Osteocyte (in vitro differentiated cells): ENCODE results near the gene GIPC3. TPM values are rescaled to one million over a fixed set of nuclear protein-coding genes. Genes with fewer than 3 reads are reported as not detected.
"Not testable (repeated sequence)": the region's sequence is repeated elsewhere in the genome, so short reads cannot be mapped to it uniquely, and the experiment has no call there.

Experiments used
- DNase-seq: peaks from one replicate; pipeline ENCODE4 v3.0.0; 2021; ENCODE audit warnings: mixed read lengths; ENCODE audit not compliant: unreplicated experiment; ENCODE audit errors: extremely low spot score
- H3K27ac Mint-ChIP-seq: one replicate; pipeline ENCODE4 v1.8.0; 2021; ENCODE audit warnings: mild to moderate bottlenecking, mixed read lengths; ENCODE audit not compliant: unreplicated experiment
- H3K27me3 Mint-ChIP-seq: one replicate; pipeline ENCODE4 v1.8.0; 2021; ENCODE audit warnings: mixed read lengths; ENCODE audit not compliant: unreplicated experiment
- H3K36me3 Mint-ChIP-seq: one replicate; pipeline ENCODE4 v1.8.0; 2021; ENCODE audit warnings: mixed read lengths; ENCODE audit not compliant: unreplicated experiment
- H3K4me1 Mint-ChIP-seq: one replicate; pipeline ENCODE4 v1.8.0; 2021; ENCODE audit warnings: mixed read lengths; ENCODE audit not compliant: unreplicated experiment
- H3K4me3 Mint-ChIP-seq: one replicate; pipeline ENCODE4 v1.8.0; 2021; ENCODE audit warnings: mild to moderate bottlenecking, moderate library complexity, mixed read lengths; ENCODE audit not compliant: unreplicated experiment
- H3K9me3 Mint-ChIP-seq: one replicate; pipeline ENCODE4 v1.8.0; 2021; ENCODE audit warnings: mixed read lengths; ENCODE audit not compliant: unreplicated experiment
- total RNA-seq: library from RNA; stranded (reverse); gene quantifications from 2 replicates; pipeline ENCODE4 v1.2.1, GENCODE V29; 2021
- TF ChIP-seq, protein P1 (sequence below): fragments of 200-600 bp; sonication (generic); IDR thresholded peaks from 2 replicates; pipeline ENCODE4 v1.5.0; 2021; ENCODE audit warnings: antibody characterized with exemption, mild to moderate bottlenecking, moderate library complexity

The GIPC3 gene
- total RNA-seq, 1 donor from 2014 or later = 0.67 TPM

DNA sequence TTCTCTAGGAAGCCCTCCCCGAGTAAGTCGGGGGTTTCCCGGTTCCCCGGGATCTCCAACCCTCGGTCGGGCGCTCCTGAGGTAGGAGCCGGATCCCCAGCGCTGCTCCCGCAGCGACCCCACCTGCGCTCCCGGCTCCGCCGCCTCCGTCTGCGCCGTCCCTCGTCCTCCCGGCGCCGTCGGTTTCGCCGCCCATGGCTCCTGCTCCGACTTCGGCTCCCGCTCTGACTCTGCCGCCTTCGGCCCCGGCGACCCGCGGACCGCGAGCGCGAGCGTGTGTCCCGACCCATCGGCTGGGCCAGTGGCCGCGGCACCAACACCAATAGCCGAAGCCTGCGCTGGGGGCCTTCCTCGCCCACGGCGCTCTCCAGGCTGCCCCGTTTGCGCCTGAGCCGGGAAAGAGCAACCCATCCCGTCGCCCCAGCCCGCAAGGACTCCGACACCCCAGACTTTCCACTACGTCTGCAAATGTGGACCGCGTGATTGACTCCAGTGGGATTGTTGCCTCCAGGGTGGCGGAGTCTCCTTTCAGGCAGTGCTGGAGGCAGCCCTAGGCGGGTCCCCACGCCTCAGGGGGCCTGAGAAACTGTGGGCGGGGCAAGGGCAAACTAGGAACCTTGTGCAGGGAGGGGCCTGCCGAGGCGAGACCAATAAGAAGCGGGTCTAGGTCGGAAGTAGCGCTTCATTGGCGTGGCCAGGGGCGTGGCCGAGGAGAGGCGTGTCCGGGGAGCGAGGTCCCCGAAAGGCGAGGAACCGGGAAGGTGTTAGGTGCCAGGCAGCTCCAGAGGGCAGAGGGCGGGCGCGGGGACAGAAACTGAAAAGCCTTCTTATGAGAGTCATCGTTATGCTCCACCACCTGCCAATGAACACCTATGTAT, 41.4 kb downstream of the GIPC3 start, which contains the start of gene CACTIN:
Gene CACTIN (minus strand): TSS at position 318 of the 878 bp plus-strand sequence. CDS start 28 bp downstream, at position 290.
- Mint-ChIP-seq H3K36me3 (peaks cover 6% of the 10 kb centered on the region), H3K4me3 (peak within 1 kb of the TSS; percentile 98), H3K27me3 (no peaks in the 10 kb centered on the region), H3K27ac (peak within 1 kb of the TSS; percentile 98), H3K9me3 (no peaks in the 10 kb centered on the region), H3K4me1 (peaks cover 27% of the 10 kb centered on the region)
- peak; percentile 99 for DNase-seq
- TF ChIP-seq, protein P1, sequence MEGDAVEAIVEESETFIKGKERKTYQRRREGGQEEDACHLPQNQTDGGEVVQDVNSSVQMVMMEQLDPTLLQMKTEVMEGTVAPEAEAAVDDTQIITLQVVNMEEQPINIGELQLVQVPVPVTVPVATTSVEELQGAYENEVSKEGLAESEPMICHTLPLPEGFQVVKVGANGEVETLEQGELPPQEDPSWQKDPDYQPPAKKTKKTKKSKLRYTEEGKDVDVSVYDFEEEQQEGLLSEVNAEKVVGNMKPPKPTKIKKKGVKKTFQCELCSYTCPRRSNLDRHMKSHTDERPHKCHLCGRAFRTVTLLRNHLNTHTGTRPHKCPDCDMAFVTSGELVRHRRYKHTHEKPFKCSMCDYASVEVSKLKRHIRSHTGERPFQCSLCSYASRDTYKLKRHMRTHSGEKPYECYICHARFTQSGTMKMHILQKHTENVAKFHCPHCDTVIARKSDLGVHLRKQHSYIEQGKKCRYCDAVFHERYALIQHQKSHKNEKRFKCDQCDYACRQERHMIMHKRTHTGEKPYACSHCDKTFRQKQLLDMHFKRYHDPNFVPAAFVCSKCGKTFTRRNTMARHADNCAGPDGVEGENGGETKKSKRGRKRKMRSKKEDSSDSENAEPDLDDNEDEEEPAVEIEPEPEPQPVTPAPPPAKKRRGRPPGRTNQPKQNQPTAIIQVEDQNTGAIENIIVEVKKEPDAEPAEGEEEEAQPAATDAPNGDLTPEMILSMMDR = no peak

DNA sequence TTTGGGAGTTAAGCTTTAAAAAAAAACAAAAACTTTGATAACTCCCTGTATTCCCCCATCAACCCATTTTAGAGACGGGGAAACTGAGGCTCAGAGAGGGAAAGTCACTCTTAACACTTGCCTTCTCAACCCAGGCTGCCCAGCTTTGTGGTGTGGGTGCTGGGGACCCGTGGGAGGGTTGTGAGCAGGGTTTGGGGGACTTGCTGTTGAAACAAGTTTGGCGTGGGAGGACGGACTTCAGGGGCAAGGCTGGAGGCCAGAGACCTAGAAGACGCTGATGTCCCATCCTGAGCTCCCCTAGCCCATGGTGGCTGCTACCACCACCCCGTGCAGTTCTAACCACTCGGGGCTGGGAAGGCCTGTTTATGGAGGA, 42.1 kb downstream of the GIPC3 start:
- DNase-seq = no peak
- TF ChIP-seq, protein P1 = no peak
- Mint-ChIP-seq H3K36me3 (peaks cover 4% of the 10 kb centered on the region), H3K4me3 (peak overlapping the region; percentile 98), H3K4me1 (peaks cover 27% of the 10 kb centered on the region), H3K27ac (peak overlapping the region; percentile 98), H3K9me3 (no peaks in the 10 kb centered on the region), H3K27me3 (no peaks in the 10 kb centered on the region)

DNA sequence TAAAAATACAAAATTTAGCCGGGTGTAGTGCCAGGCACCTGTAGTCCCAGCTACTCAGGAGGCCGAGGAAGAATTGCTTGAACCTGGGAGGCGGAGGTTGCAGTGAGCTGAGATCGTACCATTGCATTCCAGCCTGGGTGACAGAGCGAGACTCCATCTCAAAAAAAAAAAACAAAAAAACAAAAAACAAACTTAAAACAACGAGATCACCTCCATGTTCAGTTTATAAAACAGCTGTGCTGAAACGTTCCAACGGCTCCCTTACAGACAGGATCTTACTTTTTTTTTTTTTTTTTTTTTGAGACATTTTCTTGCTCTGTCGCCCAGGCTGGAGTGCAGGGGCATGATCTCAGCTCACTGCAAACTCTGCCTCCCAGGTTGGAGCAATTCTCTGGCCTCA, 43.5 kb downstream of the GIPC3 start:
- H3K4me3 Mint-ChIP-seq, DNase-seq, H3K36me3 Mint-ChIP-seq, H3K27ac Mint-ChIP-seq, H3K9me3 Mint-ChIP-seq, H3K27me3 Mint-ChIP-seq: not testable (repeated sequence)
- H3K4me1 Mint-ChIP-seq = peaks cover 27% of the 10 kb centered on the region

DNA sequence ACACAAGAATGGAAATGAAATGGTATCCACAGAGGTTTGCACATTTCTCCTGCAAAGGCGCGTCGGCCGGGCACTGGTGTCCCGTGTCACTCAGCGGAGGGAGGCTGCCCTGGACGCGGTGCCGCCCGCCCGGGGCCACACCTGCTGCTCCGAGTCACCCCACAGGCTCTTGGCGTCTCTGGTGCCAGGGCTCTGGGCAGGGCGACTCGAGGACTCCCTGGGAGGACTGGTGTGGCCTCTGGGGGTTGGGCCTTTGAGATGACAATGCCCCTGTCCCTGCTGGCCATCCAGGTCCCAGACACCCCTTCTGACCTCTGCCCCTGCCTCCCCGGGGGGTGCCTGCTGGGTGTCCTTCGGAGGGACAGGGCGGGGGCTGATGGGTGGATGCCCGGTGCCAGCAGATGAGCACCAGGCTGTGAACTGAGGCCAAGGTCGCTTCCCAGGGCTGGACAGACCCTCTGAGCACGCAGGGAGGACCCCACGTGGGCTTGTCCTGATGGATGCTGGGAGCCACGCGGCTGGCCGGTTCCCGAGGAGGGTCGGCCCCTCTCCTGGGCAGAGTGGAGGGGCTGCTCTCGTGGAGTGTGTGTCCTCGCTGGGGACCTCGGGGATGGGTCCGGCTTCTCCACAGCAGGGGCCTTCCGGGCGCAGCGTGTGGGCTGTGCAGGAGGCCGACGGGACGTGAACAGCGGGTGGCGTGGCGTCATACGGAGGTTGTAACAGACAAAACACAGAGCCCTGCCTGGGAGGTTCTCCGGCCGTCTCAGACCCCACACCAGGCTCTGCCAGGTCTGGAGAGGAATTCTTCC, 46.0 kb downstream of the GIPC3 start:
- peaks cover 6% of the 10 kb centered on the region for H3K4me1 Mint-ChIP-seq
- H3K9me3 Mint-ChIP-seq = no peaks in the 10 kb centered on the region
- no peak overlapping the region for H3K27ac Mint-ChIP-seq
- H3K36me3 Mint-ChIP-seq = peaks cover 4% of the 10 kb centered on the region
- no peak for DNase-seq
- no peaks in the 10 kb centered on the region for H3K27me3 Mint-ChIP-seq
- TF ChIP-seq, protein P1 = no peak
- H3K4me3 Mint-ChIP-seq = no peak overlapping the region

GRCh38 chr19:3632098-3632497, 46.8 kb downstream of the GIPC3 start:
- TF ChIP-seq, protein P1 = no peak
- Mint-ChIP-seq H3K27ac (no peak overlapping the region), H3K4me3 (no peak overlapping the region), H3K27me3 (no peaks in the 10 kb centered on the region), H3K9me3 (no peaks in the 10 kb centered on the region), H3K4me1 (peaks cover 1% of the 10 kb centered on the region), H3K36me3 (peaks cover 4% of the 10 kb centered on the region)
- no peak for DNase-seq
